ENCODE measurements around the gene GAGE10.

DNA sequence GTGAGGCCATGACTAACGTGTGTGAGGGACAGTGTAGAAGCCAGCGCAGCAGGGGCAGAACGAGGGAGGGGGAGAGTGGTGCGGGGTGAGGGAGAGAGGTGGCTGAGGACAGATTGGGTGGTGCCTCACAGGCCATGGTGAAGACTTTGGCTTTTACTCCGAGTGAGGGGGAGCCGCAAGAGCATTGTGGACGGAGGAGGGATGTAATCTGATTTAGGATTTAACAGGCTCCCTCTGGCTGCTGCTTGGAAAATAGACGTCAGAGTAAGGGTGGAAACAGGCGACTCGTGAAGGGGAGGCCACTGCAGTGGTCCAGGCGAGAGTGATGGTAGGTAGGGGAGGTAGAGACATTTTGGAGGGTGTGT, 20.8 kb upstream of the GAGE10 start:
- TF ChIP-seq, protein P1, sequence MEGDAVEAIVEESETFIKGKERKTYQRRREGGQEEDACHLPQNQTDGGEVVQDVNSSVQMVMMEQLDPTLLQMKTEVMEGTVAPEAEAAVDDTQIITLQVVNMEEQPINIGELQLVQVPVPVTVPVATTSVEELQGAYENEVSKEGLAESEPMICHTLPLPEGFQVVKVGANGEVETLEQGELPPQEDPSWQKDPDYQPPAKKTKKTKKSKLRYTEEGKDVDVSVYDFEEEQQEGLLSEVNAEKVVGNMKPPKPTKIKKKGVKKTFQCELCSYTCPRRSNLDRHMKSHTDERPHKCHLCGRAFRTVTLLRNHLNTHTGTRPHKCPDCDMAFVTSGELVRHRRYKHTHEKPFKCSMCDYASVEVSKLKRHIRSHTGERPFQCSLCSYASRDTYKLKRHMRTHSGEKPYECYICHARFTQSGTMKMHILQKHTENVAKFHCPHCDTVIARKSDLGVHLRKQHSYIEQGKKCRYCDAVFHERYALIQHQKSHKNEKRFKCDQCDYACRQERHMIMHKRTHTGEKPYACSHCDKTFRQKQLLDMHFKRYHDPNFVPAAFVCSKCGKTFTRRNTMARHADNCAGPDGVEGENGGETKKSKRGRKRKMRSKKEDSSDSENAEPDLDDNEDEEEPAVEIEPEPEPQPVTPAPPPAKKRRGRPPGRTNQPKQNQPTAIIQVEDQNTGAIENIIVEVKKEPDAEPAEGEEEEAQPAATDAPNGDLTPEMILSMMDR (IDR thresholded peaks at IDR 0.05) = peak in 2 of 4 experiments; percentile 4 to 49
- no peak for TF ChIP-seq POLR2A (IDR thresholded peaks at IDR 0.05)

Data from gastroesophageal sphincter (tissue), 3 donors.